Progenitor cell of endocrine pancreas (in vitro differentiated cells): Measurements from ENCODE around the gene PLD1. TPM values are rescaled to one million over a fixed set of nuclear protein-coding genes. Genes with fewer than 3 reads are reported as not detected.

Experiments used
- DNase-seq: peaks from one replicate; pipeline ENCODE4 v3.0.0; 2021; ENCODE audit warnings: low spot score; ENCODE audit not compliant: unreplicated experiment
- H3K27ac Mint-ChIP-seq: 2 replicates; pipeline ENCODE4 v1.8.0; 2021; ENCODE audit warnings: mild to moderate bottlenecking, moderate library complexity, mixed read lengths
- H3K27me3 Mint-ChIP-seq: 2 replicates; pipeline ENCODE4 v1.8.0; 2021; ENCODE audit warnings: mixed read lengths
- H3K36me3 Mint-ChIP-seq: 2 replicates; pipeline ENCODE4 v1.8.0; 2022; ENCODE audit warnings: mixed read lengths; ENCODE audit not compliant: insufficient read depth
- H3K4me1 Mint-ChIP-seq: 2 replicates; pipeline ENCODE4 v1.8.0; 2021; ENCODE audit warnings: low read depth, mixed read lengths
- H3K4me3 Mint-ChIP-seq: 2 replicates; pipeline ENCODE4 v1.8.0; 2021; ENCODE audit warnings: low read depth, mild to moderate bottlenecking, moderate library complexity, mixed read lengths
- H3K9me3 Mint-ChIP-seq: 2 replicates; pipeline ENCODE4 v1.8.0; 2021; ENCODE audit warnings: low read depth, mixed read lengths
- total RNA-seq: library from RNA; stranded (reverse); gene quantifications from 2 replicates; pipeline ENCODE4 v1.2.1, GENCODE V29; 2021
- TF ChIP-seq, protein P1 (sequence below): fragments of 200-600 bp; sonication (generic); IDR thresholded peaks from one replicate; pipeline ENCODE4 v1.5.0; 2021; ENCODE audit warnings: antibody characterized with exemption, mild to moderate bottlenecking; ENCODE audit not compliant: unreplicated experiment

The PLD1 gene
- total RNA-seq, 1 donor from 2014 or later, result 143 TPM

DNA sequence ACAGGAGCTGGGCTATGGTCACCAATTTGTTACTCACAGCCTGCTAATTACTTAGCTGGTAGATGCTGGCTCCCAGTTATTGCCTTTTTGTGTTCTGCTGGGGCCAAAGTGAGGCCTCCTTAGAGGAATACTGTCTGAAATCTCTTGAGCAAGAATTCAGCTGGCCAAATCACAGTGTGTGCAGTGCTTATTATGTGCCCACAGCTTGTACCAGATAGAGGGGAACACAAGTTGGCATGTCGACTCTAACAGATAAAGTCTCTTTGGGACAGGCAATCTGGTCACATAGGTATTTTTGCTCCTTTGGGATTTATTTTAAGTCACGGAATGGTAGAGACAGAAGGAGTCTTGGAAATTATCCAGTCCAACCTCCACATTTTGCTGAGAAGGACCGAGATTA lies 26.6 kb upstream of the PLD1 start:
- no peak for DNase-seq
- no peak overlapping the region for H3K4me3 Mint-ChIP-seq
- no peaks in the 10 kb centered on the region for H3K27me3 Mint-ChIP-seq
- TF ChIP-seq, protein P1, sequence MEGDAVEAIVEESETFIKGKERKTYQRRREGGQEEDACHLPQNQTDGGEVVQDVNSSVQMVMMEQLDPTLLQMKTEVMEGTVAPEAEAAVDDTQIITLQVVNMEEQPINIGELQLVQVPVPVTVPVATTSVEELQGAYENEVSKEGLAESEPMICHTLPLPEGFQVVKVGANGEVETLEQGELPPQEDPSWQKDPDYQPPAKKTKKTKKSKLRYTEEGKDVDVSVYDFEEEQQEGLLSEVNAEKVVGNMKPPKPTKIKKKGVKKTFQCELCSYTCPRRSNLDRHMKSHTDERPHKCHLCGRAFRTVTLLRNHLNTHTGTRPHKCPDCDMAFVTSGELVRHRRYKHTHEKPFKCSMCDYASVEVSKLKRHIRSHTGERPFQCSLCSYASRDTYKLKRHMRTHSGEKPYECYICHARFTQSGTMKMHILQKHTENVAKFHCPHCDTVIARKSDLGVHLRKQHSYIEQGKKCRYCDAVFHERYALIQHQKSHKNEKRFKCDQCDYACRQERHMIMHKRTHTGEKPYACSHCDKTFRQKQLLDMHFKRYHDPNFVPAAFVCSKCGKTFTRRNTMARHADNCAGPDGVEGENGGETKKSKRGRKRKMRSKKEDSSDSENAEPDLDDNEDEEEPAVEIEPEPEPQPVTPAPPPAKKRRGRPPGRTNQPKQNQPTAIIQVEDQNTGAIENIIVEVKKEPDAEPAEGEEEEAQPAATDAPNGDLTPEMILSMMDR, result no peak
- H3K27ac Mint-ChIP-seq, result no peak overlapping the region
- no peaks in the 10 kb centered on the region for H3K9me3 Mint-ChIP-seq
- H3K36me3 Mint-ChIP-seq, result no peaks in the 10 kb centered on the region
- H3K4me1 Mint-ChIP-seq, result peaks cover 38% of the 10 kb centered on the region

DNA sequence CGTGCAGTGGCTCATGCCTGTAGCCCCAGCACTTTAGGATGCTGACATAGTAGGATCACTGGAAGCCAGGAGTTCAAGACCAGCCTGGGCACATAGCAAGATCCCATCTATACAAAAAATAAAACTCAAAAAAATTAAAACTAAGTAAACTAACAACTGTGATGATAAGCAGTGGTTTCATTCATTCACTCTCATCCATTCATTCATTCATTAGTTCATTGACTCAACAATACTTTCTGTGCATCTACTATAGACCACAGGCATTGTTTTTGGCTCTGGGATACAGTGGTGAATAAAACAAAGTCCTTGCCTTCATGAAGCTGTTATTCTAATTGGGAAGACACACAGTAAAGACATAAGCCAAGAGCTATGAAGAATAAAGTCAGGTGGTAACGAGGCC lies 25.3 kb upstream of the PLD1 start:
- no peaks in the 10 kb centered on the region for H3K27me3 Mint-ChIP-seq
- no peak overlapping the region for H3K4me3 Mint-ChIP-seq
- H3K9me3 Mint-ChIP-seq, result no peaks in the 10 kb centered on the region
- no peak for DNase-seq
- H3K4me1 Mint-ChIP-seq, result peaks cover 26% of the 10 kb centered on the region
- TF ChIP-seq, protein P1, result no peak
- H3K27ac Mint-ChIP-seq, result no peak overlapping the region
- H3K36me3 Mint-ChIP-seq, result no peaks in the 10 kb centered on the region

DNA sequence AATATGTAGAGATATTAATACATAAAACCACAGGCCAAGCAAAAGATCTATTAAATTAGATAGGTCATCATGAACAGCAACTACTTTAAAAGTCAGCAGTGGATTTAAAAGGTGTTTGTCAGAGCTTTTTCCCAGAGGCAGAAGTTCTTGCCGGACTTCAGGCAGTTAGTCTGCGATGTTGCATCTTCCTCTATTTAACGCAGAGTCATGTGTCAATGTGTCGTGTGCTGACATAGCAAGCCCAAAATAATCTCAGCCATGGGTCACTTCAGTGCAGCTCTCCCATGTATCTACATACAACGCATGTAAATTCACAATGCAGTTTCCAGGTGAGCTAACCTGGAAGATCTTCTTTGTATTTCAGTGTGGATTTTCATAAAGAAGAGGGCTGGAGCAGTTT lies 24.8 kb upstream of the PLD1 start:
- no peak for DNase-seq
- Mint-ChIP-seq H3K36me3 (no peaks in the 10 kb centered on the region), H3K27ac (no peak overlapping the region), H3K27me3 (no peaks in the 10 kb centered on the region), H3K4me1 (peaks cover 24% of the 10 kb centered on the region), H3K9me3 (no peaks in the 10 kb centered on the region), H3K4me3 (no peak overlapping the region)
- TF ChIP-seq, protein P1, result no peak

DNA sequence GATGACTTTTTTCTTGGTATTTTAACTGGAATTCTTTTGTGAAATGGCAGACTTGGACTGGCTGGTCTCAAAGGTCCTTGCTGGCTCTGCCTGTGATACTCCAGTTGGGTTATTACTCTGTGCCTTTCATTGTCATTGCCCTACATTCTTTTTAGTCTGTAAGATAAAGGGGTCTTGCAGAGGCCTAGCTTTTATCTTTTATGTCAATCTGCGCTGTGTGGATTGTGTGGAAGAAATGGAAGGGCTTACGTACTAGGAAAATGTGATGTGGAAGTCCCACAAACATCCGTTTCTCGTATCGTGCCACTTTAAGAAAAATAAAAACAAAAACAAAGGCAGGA lies 24.1 kb upstream of the PLD1 start:
- H3K27ac Mint-ChIP-seq, result no peak overlapping the region
- DNase-seq, result no peak
- H3K9me3 Mint-ChIP-seq, result no peaks in the 10 kb centered on the region
- no peaks in the 10 kb centered on the region for H3K27me3 Mint-ChIP-seq
- TF ChIP-seq, protein P1, result no peak
- H3K4me1 Mint-ChIP-seq, result peaks cover 29% of the 10 kb centered on the region
- no peak overlapping the region for H3K4me3 Mint-ChIP-seq
- H3K36me3 Mint-ChIP-seq, result no peaks in the 10 kb centered on the region

DNA sequence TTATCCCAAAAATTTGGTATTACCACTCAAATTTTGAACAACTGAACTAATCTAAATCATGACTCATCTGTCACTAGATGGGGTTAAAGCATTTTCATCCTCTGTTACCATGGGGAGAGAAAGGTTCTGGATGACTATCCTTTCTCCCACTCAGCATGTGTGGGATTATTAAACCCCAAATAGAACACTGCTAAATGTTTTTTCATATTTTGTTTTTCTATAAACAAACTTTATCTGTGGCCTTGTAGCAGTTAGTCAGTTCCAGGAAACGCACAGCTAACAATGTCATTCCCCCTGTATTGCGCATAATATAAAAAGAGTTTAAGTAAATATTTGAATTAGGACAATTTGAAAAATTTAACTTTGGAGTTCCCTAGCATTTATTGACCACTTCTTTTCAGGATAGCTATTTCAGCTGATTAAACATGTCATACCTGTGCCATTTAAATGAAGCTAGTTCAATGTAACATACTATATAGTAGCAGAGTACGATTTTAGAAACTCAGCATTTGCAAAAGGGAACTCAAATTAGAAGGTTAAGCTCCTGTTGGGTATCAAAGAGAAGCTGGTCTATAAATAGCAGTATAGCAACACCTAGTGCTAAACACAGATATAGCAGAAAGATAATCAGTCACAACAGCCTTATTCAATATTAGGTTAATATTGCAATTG lies 23.6 kb upstream of the PLD1 start:
- Mint-ChIP-seq H3K9me3 (no peaks in the 10 kb centered on the region), H3K27me3 (no peaks in the 10 kb centered on the region), H3K27ac (no peak overlapping the region), H3K36me3 (no peaks in the 10 kb centered on the region), H3K4me3 (no peak overlapping the region), H3K4me1 (peaks cover 30% of the 10 kb centered on the region)
- DNase-seq, result no peak
- TF ChIP-seq, protein P1, result peak; percentile 39
